ENCODE data around the gene EVL. TPM values are rescaled to one million over a fixed set of nuclear protein-coding genes. Genes with fewer than 3 reads are reported as not detected.
"Not testable (repeated sequence)": the region's sequence is repeated elsewhere in the genome, so short reads cannot be mapped to it uniquely, and the experiment has no call there.

The EVL gene
- total RNA-seq, 2 donors from 2014 or later: 53.1 to 102 TPM

GRCh38 chr14:100062590-100062989 lies 2.6 kb upstream of the EVL start:
- ATAC-seq (ENCODE audit: insufficient number of reproducible peaks, low FRiP score, low read depth) (no peak), DNase-seq (ENCODE audit: low spot score) (no peak)
- no peak overlapping the region for H3K27ac ChIP-seq
- H3K36me3 ChIP-seq: no peaks in the 10 kb centered on the region
- no peak overlapping the region for H3K4me3 ChIP-seq
- no peaks in the 10 kb centered on the region for H3K9me3 ChIP-seq
- TF ChIP-seq, protein P1, sequence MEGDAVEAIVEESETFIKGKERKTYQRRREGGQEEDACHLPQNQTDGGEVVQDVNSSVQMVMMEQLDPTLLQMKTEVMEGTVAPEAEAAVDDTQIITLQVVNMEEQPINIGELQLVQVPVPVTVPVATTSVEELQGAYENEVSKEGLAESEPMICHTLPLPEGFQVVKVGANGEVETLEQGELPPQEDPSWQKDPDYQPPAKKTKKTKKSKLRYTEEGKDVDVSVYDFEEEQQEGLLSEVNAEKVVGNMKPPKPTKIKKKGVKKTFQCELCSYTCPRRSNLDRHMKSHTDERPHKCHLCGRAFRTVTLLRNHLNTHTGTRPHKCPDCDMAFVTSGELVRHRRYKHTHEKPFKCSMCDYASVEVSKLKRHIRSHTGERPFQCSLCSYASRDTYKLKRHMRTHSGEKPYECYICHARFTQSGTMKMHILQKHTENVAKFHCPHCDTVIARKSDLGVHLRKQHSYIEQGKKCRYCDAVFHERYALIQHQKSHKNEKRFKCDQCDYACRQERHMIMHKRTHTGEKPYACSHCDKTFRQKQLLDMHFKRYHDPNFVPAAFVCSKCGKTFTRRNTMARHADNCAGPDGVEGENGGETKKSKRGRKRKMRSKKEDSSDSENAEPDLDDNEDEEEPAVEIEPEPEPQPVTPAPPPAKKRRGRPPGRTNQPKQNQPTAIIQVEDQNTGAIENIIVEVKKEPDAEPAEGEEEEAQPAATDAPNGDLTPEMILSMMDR (IDR thresholded peaks at IDR 0.05): no peak
- H3K27me3 ChIP-seq (replicated peaks; ENCODE audit: insufficient read depth): no peaks in the 10 kb centered on the region
- H3K4me1 ChIP-seq (ENCODE audit: control insufficient read depth in 1 of 2, low read depth in 2 of 2): no peaks in the 10 kb centered on the region

DNA sequence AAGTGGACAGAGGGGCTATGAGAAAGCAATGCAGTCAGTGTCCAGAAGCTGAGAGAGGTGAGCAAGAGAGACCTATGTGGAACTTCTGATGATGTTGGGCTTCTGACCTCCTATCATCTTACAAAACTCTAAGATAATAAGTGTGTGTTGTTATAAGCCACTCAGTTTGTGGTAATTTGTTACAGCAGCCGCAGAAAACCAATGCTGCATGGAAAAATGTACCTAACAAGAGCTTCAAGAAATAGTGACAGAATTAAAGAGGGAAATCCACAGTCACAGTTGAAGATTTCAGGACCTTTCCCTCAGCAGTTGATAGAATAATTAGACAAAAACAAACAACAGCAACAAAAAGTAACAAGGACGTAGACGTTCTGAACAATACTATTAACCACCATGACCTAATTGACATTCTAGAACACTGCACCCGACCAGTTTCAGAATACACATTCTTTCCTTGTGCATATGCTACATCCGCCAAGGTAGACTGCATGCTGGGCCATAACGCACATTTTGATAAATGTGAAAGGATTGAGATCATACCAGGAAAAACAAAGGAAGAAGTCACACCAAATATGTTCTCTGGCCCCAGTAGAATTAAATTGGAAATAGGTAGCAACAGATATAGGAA lies 1.8 kb upstream of the EVL start:
- TF ChIP-seq, protein P1 (IDR thresholded peaks at IDR 0.05): no peak
- no peak for ATAC-seq (ENCODE audit: insufficient number of reproducible peaks, low FRiP score, low read depth)
- Histone ChIP-seq H3K9me3 (no peaks in the 10 kb centered on the region), H3K4me1 (ENCODE audit: control insufficient read depth in 1 of 2, low read depth in 2 of 2) (no peaks in the 10 kb centered on the region), H3K27ac (no peak overlapping the region), H3K36me3 (no peaks in the 10 kb centered on the region), H3K27me3 (replicated peaks; ENCODE audit: insufficient read depth) (no peaks in the 10 kb centered on the region), H3K4me3 (no peak overlapping the region)
- DNase-seq (ENCODE audit: low spot score): no peak

- H3K27ac ChIP-seq: peak overlapping the region in 1 of 2 donors; percentile 1
- not testable (repeated sequence) for ATAC-seq (ENCODE audit: insufficient number of reproducible peaks, low FRiP score, low read depth)
Measured at GRCh38 chr14:100064335-100065092, 708 bp upstream of the EVL start.

GRCh38 chr14:100065942-100066574 lies 836 bp downstream of the EVL start:
- H3K9me3 ChIP-seq: no peaks in the 10 kb centered on the region
- no peak overlapping the region for H3K27ac ChIP-seq
- H3K36me3 ChIP-seq: no peaks in the 10 kb centered on the region
- no peaks in the 10 kb centered on the region for H3K27me3 ChIP-seq (replicated peaks; ENCODE audit: insufficient read depth)
- DNase-seq (ENCODE audit: low spot score) (no peak), ATAC-seq (ENCODE audit: insufficient number of reproducible peaks, low FRiP score, low read depth) (no peak)
- H3K4me1 ChIP-seq (ENCODE audit: control insufficient read depth in 1 of 2, low read depth in 2 of 2): no peaks in the 10 kb centered on the region
- H3K4me3 ChIP-seq: peak overlapping the region; percentile 29
- TF ChIP-seq, protein P1 (IDR thresholded peaks at IDR 0.05): no peak

More at GRCh38 chr14:100064335-100065092, 708 bp upstream of the EVL start:
- not testable (repeated sequence) for H3K27me3 ChIP-seq (replicated peaks; ENCODE audit: insufficient read depth); H3K36me3 ChIP-seq; H3K4me1 ChIP-seq (ENCODE audit: control insufficient read depth in 1 of 2, low read depth in 2 of 2); H3K9me3 ChIP-seq; DNase-seq (ENCODE audit: low spot score)
- peak overlapping the region; percentile 29 for H3K4me3 ChIP-seq

- Histone ChIP-seq H3K4me1 (ENCODE audit: control insufficient read depth in 1 of 2, low read depth in 2 of 2) (no peaks in the 10 kb centered on the region), H3K4me3 (peak overlapping the region; percentile 29), H3K27me3 (replicated peaks; ENCODE audit: insufficient read depth) (no peaks in the 10 kb centered on the region), H3K36me3 (no peaks in the 10 kb centered on the region), H3K27ac (no peak overlapping the region), H3K9me3 (no peaks in the 10 kb centered on the region)
- TF ChIP-seq, protein P1 (IDR thresholded peaks at IDR 0.05): no peak
- DNase-seq (ENCODE audit: low spot score): no peak
- ATAC-seq (ENCODE audit: insufficient number of reproducible peaks, low FRiP score, low read depth): no peak
Measured at GRCh38 chr14:100066962-100067361, 1.7 kb downstream of the EVL start.

All from thoracic aorta (tissue), 2 donors.